Neuronal stem cell (in vitro differentiated cells): ENCODE measurements around the gene NT5C3B.

Source experiments
- DNase-seq: peaks from one replicate; pipeline ENCODE4 v3.0.0-alpha.2; 2013; ENCODE audit warnings: low spot score
- H2AFZ ChIP-seq: one replicate; pipeline ENCODE4 v1.6.1; 2013; ENCODE audit warnings: mild to moderate bottlenecking, low read length, inconsistent platforms
- H2AK5ac ChIP-seq: 2 replicates; pipeline ENCODE4 v1.6.1; 2013; ENCODE audit warnings: low read depth, mild to moderate bottlenecking, inconsistent platforms, low read length, moderate library complexity, mixed read lengths
- H2BK120ac ChIP-seq: 2 replicates; pipeline ENCODE4 v1.6.1; 2013; ENCODE audit warnings: low read depth, mild to moderate bottlenecking, inconsistent platforms, low read length, moderate library complexity, mixed read lengths
- H2BK12ac ChIP-seq: one replicate; pipeline ENCODE4 v1.6.1; 2013; ENCODE audit warnings: low read length, inconsistent platforms
- H2BK15ac ChIP-seq: 2 replicates; pipeline ENCODE4 v1.6.1; 2013; ENCODE audit warnings: mild to moderate bottlenecking, low read length, inconsistent platforms, mixed read lengths
- H2BK5ac ChIP-seq: one replicate; pipeline ENCODE4 v1.6.1; 2013; ENCODE audit warnings: inconsistent platforms, mild to moderate bottlenecking, low read length, moderate library complexity
- H3K14ac ChIP-seq: one replicate; pipeline ENCODE4 v1.6.1; 2013; ENCODE audit warnings: low read length, inconsistent platforms
- H3K18ac ChIP-seq: 2 replicates; pipeline ENCODE4 v1.6.1; 2013; ENCODE audit warnings: low read length, inconsistent platforms
- H3K23ac ChIP-seq: 2 replicates; pipeline ENCODE4 v1.6.1; 2013; ENCODE audit warnings: low read depth, mild to moderate bottlenecking, mixed read lengths, low read length, inconsistent platforms; ENCODE audit not compliant: poor library complexity
- H3K27ac ChIP-seq: replicated peaks from 3 replicates; pipeline ENCODE4 v1.5.1; 2013; ENCODE audit warnings: low read length, inconsistent platforms
- H3K27me3 ChIP-seq, 3 experiments: 2 replicates each; pipeline ENCODE4 v1.6.1; 2013; ENCODE audit warnings: low read length in 3 of 3, mild to moderate bottlenecking in 2 of 3, inconsistent platforms in 1 of 3, low read depth in 1 of 3, mixed read lengths in 1 of 3, moderate library complexity in 1 of 3; ENCODE audit not compliant: control insufficient read depth in 3 of 3, insufficient read depth in 3 of 3
- H3K36me3 ChIP-seq, 2 donors: replicated peaks in 1 of 2; 2 replicates each; pipeline ENCODE4 v1.6.1; 2013; ENCODE audit warnings: low read length in 2 of 2; ENCODE audit not compliant: control insufficient read depth in 2 of 2, insufficient read depth in 2 of 2
- H3K4ac ChIP-seq: 2 replicates; pipeline ENCODE4 v1.6.1; 2013; ENCODE audit warnings: inconsistent platforms, mild to moderate bottlenecking, low read length, moderate library complexity
- H3K4me1 ChIP-seq, 2 donors: 1 replicate in 1 of 2; 2 replicates in 1 of 2; pipeline ENCODE4 v1.6.1; 2013; ENCODE audit warnings: low read length in 2 of 2, low read depth in 1 of 2; ENCODE audit not compliant: control insufficient read depth in 2 of 2, insufficient read depth in 1 of 2
- H3K4me2 ChIP-seq: one replicate; pipeline ENCODE4 v1.6.1; 2013; ENCODE audit warnings: mild to moderate bottlenecking, low read length, inconsistent platforms; ENCODE audit not compliant: insufficient read depth, poor library complexity, severe bottlenecking
- H3K4me3 ChIP-seq, 2 donors: 2 replicates each; pipeline ENCODE4 v1.5.1; 2013; ENCODE audit warnings: low read length in 2 of 2, mild to moderate bottlenecking in 2 of 2, inconsistent platforms in 1 of 2, moderate library complexity in 1 of 2
- H3K79me1 ChIP-seq: one replicate; pipeline ENCODE4 v1.6.1; 2013; ENCODE audit warnings: low read depth, mild to moderate bottlenecking, inconsistent platforms, low read length, moderate library complexity
- H3K9ac ChIP-seq: one replicate; pipeline ENCODE4 v1.6.1; 2013; ENCODE audit warnings: mild to moderate bottlenecking, low read depth, low read length, inconsistent platforms; ENCODE audit not compliant: poor library complexity
- H3K9me3 ChIP-seq, 2 donors: replicated peaks in 1 of 2; 2 replicates each; pipeline versions ENCODE3 to v1.6.1; 2013; ENCODE audit warnings: low read length in 2 of 2, mild to moderate bottlenecking in 2 of 2, inconsistent platforms in 1 of 2, low read depth in 1 of 2, mixed read lengths in 1 of 2, moderate library complexity in 1 of 2; ENCODE audit not compliant: control insufficient read depth in 2 of 2, insufficient read depth in 1 of 2
- H4K8ac ChIP-seq: one replicate; pipeline ENCODE4 v1.6.1; 2013; ENCODE audit warnings: low read depth, mild to moderate bottlenecking, inconsistent platforms, low read length, moderate library complexity
- H4K91ac ChIP-seq: one replicate; pipeline ENCODE4 v1.6.1; 2013; ENCODE audit warnings: low read length, low read depth, mild to moderate bottlenecking, inconsistent platforms; ENCODE audit not compliant: poor library complexity
- WGBS, 2 donors: extraction: QIAGEN DNeasy Blood & Tissue Kit; methylation state at CpG; one replicate each; pipeline ENCODE4 v1.1.7; 2013; ENCODE audit warnings: missing lambda C conversion rate in 2 of 2, mixed read lengths in 1 of 2; ENCODE audit not compliant: insufficient read length in 2 of 2, insufficient replicate concordance in 1 of 2; ENCODE audit errors: extremely low coverage in 2 of 2; 5-methylcytosine and 5-hydroxymethylcytosine counted together

The NT5C3B gene

GRCh38 chr17:41811549-41812380 lies 24.3 kb downstream of the NT5C3B start, which contains the start of gene P3H4:
TSS of gene P3H4 (minus strand) at chr17:41811949. CDS start at chr17:41811915, 34 bp downstream.
- Histone ChIP-seq H3K27me3 (no peaks in the 10 kb centered on the region), H2AK5ac (peak within 1 kb of the TSS; percentile 94), H3K79me1 (peaks cover 19% of the 10 kb centered on the region), H3K4ac (peak within 1 kb of the TSS; percentile 79), H2BK5ac (peak within 1 kb of the TSS; percentile 99), H3K14ac (peak within 1 kb of the TSS; percentile 90), H3K4me2 (peak within 1 kb of the TSS; percentile 99), H2BK120ac (peak within 1 kb of the TSS; percentile 84), H3K27ac (peak within 1 kb of the TSS; percentile 89), H3K23ac (peak within 1 kb of the TSS; percentile 96), H3K9me3 (peaks cover 3 to 4% of the 10 kb centered on the region in 2 donors), H3K9ac (peak within 1 kb of the TSS; percentile 95), H2BK12ac (peak within 1 kb of the TSS; percentile 3), H3K36me3 (peaks cover 16 to 40% of the 10 kb centered on the region in 2 donors), H2BK15ac (peak within 1 kb of the TSS; percentile 87), H2AFZ (peak within 1 kb of the TSS; percentile 88), H3K4me1 (peaks cover 12 to 17% of the 10 kb centered on the region in 2 donors), H4K91ac (peak within 1 kb of the TSS; percentile 93), H3K18ac (peak within 1 kb of the TSS; percentile 100), H4K8ac (peak within 1 kb of the TSS; percentile 25), H3K4me3 (peak within 1 kb of the TSS; percentile 59 to 90)
- DNase-seq = peak; percentile 80
- no CpG with 5 or more reads among the region's 96 CpGs for WGBS, 2 donors

DNA sequence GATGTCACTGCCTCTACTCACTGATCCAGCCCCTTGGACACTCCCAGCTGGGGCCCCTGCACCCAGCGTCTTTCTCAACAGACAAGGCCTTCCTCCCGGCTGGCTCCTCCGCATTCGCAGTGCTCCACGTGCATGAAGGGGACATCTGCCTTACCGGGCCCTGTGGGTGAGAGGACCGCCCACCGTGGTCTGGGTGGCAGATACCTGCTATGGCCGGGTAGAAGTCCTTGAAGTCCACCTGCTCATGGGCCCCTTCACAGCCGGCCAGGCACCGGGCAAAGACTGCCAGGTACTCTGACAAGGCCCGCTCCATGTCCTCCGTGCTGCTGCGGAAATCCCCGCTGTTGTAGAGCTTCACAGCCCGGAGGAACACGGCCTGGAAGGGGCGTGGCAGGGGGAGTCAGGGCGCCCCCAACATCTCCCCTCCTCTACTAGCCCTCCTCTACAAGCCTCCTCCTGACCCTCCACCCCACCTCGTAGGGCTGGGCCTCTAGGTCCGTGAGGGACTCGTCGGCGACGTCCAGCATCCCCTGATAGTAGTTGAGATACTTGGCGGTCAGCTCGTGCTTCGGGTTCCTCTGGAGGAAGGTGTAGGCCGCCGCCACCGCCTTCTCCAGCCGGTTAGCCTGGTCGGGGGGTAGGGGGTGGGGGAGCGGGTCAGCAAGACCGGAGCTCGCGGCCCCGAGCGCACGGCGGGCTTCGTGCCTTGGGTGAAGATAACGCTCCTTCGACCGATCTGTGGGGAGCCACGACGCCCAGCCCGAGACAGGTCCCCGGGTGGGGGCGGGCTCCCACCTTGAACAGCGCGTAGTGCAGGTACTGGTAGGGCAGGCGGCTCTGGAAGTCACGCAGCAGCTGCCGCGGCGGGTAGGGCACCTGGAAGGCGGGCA lies 25.1 kb downstream of the NT5C3B start:
- WGBS, 2 donors = no CpG with 5 or more reads among the region's 58 CpGs
- no peak for DNase-seq

GRCh38 chr17:41806685-41807445 lies 29.2 kb downstream of the NT5C3B start:
- no peak overlapping the region for H2AFZ ChIP-seq
- H3K4me3 ChIP-seq = no peak overlapping the region
- no peak overlapping the region for H2BK120ac ChIP-seq

More for the DNA sequence above, 25.1 kb downstream of the NT5C3B start:
- peak overlapping the region; percentile 25 for H4K8ac ChIP-seq
- peak overlapping the region; percentile 100 for H3K18ac ChIP-seq
- H2BK5ac ChIP-seq = peak overlapping the region; percentile 99
- H3K36me3 ChIP-seq = peaks cover 16 to 42% of the 10 kb centered on the region in 2 donors
- peaks cover 12 to 16% of the 10 kb centered on the region in 2 donors for H3K4me1 ChIP-seq
- peak overlapping the region; percentile 88 for H2AFZ ChIP-seq
- H4K91ac ChIP-seq = peak overlapping the region; percentile 41
- peak overlapping the region; percentile 99 for H3K4me2 ChIP-seq
- peak overlapping the region; percentile 83 for H2BK120ac ChIP-seq
- H3K27me3 ChIP-seq = no peaks in the 10 kb centered on the region
- H3K27ac ChIP-seq = peak overlapping the region; percentile 89
- H3K14ac ChIP-seq = peak overlapping the region; percentile 79
- H2BK15ac ChIP-seq = peak overlapping the region; percentile 87
- H2BK12ac ChIP-seq = no peak overlapping the region
- peak overlapping the region; percentile 59 to 85 for H3K4me3 ChIP-seq
- peaks cover 0 to 4% of the 10 kb centered on the region in 2 donors for H3K9me3 ChIP-seq
- H2AK5ac ChIP-seq = peak overlapping the region; percentile 94
- H3K9ac ChIP-seq = peak overlapping the region; percentile 95
- peak overlapping the region; percentile 79 for H3K4ac ChIP-seq
- peak overlapping the region; percentile 96 for H3K23ac ChIP-seq
- H3K79me1 ChIP-seq = peaks cover 15% of the 10 kb centered on the region

More at GRCh38 chr17:41806685-41807445, 29.2 kb downstream of the NT5C3B start:
- Histone ChIP-seq H3K27ac (no peak overlapping the region), H2BK15ac (no peak overlapping the region), H3K23ac (no peak overlapping the region), H4K8ac (no peak overlapping the region), H3K4me2 (no peak overlapping the region), H2BK5ac (no peak overlapping the region), H3K27me3 (no peaks in the 10 kb centered on the region), H3K4me1 (peaks cover 7 to 10% of the 10 kb centered on the region in 2 donors), H3K18ac (no peak overlapping the region), H3K36me3 (peaks cover 26 to 55% of the 10 kb centered on the region in 2 donors), H3K9me3 (peaks cover 2 to 4% of the 10 kb centered on the region in 2 donors), H3K79me1 (peaks cover 15% of the 10 kb centered on the region), H3K14ac (no peak overlapping the region), H2BK12ac (no peak overlapping the region), H2AK5ac (no peak overlapping the region), H3K9ac (no peak overlapping the region), H3K4ac (no peak overlapping the region), H4K91ac (no peak overlapping the region)
- no CpG with 5 or more reads among the region's 8 CpGs for WGBS, 2 donors
- no peak for DNase-seq
